Progenitor cell of endocrine pancreas (in vitro differentiated cells): ENCODE data around the gene SRGAP2B. TPM values are rescaled to one million over a fixed set of nuclear protein-coding genes. Genes with fewer than 3 reads are reported as not detected.
"Not testable (repeated sequence)": the region's sequence is repeated elsewhere in the genome, so short reads cannot be mapped to it uniquely, and the experiment has no call there.

Experiments
- DNase-seq: peaks from one replicate; pipeline ENCODE4 v3.0.0; 2021; ENCODE audit warnings: low spot score; ENCODE audit not compliant: unreplicated experiment
- H3K27ac Mint-ChIP-seq: 2 replicates; pipeline ENCODE4 v1.8.0; 2021; ENCODE audit warnings: mild to moderate bottlenecking, moderate library complexity, mixed read lengths
- H3K27me3 Mint-ChIP-seq: 2 replicates; pipeline ENCODE4 v1.8.0; 2021; ENCODE audit warnings: mixed read lengths
- H3K36me3 Mint-ChIP-seq: 2 replicates; pipeline ENCODE4 v1.8.0; 2022; ENCODE audit warnings: mixed read lengths; ENCODE audit not compliant: insufficient read depth
- H3K4me1 Mint-ChIP-seq: 2 replicates; pipeline ENCODE4 v1.8.0; 2021; ENCODE audit warnings: low read depth, mixed read lengths
- H3K4me3 Mint-ChIP-seq: 2 replicates; pipeline ENCODE4 v1.8.0; 2021; ENCODE audit warnings: low read depth, mild to moderate bottlenecking, moderate library complexity, mixed read lengths
- H3K9me3 Mint-ChIP-seq: 2 replicates; pipeline ENCODE4 v1.8.0; 2021; ENCODE audit warnings: low read depth, mixed read lengths
- total RNA-seq: library from RNA; stranded (reverse); gene quantifications from 2 replicates; pipeline ENCODE4 v1.2.1, GENCODE V29; 2021

Gene SRGAP2B
- total RNA-seq, 1 donor from 2014 or later = 16.2 TPM

DNA sequence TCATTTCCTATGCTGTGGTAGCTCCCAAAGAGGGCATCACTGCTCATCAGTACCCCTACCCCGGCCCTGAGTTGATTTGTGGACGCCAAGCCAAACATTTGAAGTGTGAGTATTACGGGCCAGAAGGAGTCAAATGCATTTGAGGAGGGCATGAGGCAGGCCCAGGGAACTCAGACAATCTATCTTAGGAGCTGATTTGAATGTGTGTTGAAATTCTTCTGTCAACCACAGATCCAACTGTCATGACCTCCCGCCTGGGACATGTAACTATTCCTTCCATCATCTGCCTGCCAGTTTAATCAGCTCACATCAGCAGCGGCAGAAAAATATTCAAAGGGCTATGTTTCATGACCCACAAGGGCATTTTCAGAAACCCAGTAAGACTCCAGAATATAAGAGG is 162.1 kb downstream of the SRGAP2B start:
- DNase-seq, H3K27me3 Mint-ChIP-seq, H3K27ac Mint-ChIP-seq, H3K4me1 Mint-ChIP-seq, H3K9me3 Mint-ChIP-seq, H3K36me3 Mint-ChIP-seq, H3K4me3 Mint-ChIP-seq: not testable (repeated sequence)

DNA sequence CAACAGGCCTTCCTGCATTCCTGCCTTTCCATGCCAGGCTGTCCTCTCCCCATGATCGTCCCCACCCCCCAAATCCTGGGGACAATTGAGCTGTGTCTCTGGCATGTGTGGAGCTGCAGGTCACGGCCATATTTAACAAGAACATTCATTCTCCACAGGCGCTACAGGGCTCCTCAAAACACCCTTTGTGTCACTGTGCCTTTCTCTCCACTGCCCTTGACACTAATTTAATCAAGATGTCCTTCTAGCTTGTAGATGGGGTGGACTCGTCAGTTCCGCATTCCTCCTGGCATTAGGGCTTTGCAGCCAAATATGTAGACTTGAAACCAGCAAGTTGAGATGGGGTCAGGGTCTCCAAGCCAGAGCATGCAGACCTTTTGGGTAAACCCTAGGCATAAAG is 163.0 kb downstream of the SRGAP2B start:
- not testable (repeated sequence) for H3K9me3 Mint-ChIP-seq, H3K4me3 Mint-ChIP-seq, H3K36me3 Mint-ChIP-seq, H3K27ac Mint-ChIP-seq, H3K4me1 Mint-ChIP-seq, H3K27me3 Mint-ChIP-seq, DNase-seq

DNA sequence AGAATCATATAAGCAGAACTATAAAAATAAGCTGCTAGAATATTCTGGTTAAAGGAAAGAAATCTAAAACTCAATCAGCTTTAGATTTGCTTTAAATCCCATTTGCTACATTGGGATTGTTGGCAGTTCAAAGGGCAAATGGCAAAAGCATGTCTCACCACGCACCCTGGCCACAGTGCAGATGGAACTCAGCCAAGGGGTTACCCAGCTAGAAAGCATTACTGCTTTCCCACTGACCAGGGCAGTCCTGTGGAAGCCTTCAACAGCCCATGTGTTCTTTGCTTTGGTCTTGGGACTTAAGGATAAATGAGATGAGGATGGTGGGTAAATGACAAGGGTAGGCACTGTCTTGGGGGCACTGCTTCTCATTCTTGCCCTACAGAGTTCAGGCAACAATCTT is 163.6 kb downstream of the SRGAP2B start:
- not testable (repeated sequence) for H3K4me3 Mint-ChIP-seq, H3K9me3 Mint-ChIP-seq, DNase-seq, H3K36me3 Mint-ChIP-seq, H3K27ac Mint-ChIP-seq, H3K4me1 Mint-ChIP-seq, H3K27me3 Mint-ChIP-seq

DNA sequence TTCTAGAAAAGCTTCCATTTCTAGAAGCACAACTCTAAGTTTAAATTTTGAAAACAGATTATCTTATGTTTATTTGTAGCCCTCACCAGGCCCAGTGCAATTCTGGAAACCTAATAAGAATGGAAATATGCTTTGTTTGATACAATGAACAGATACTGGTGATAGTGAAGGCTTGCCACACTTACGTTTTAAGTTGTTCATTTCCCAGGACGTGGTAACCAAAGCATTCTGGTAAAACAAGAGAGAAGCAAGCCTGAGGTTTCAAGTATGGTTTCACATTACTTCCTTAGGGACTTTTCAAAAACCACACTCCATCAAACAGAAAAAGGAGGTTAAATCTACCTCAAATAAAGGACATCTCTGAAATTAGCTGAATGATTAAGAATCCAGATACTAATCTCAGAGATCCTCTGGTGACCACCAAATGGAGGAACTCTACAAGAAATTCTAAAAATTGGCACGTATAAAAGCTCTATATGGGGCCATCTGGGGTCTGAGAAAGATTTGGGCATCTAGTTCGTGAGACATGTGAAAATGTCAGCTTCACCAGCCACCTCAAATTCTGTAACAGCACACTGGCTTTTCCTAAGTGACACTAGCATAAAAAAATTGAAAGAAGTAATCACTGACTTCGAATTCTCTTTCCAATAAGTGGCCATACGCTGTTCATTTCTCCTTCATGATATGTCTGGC is 164.9 kb downstream of the SRGAP2B start:
- not testable (repeated sequence) for DNase-seq, H3K4me1 Mint-ChIP-seq, H3K27me3 Mint-ChIP-seq, H3K9me3 Mint-ChIP-seq, H3K27ac Mint-ChIP-seq, H3K4me3 Mint-ChIP-seq, H3K36me3 Mint-ChIP-seq

GRCh38 chr1:144927292-144927691 is 167.8 kb downstream of the SRGAP2B start:
- not testable (repeated sequence) for DNase-seq, H3K4me3 Mint-ChIP-seq, H3K27me3 Mint-ChIP-seq, H3K4me1 Mint-ChIP-seq, H3K9me3 Mint-ChIP-seq, H3K27ac Mint-ChIP-seq, H3K36me3 Mint-ChIP-seq

DNA sequence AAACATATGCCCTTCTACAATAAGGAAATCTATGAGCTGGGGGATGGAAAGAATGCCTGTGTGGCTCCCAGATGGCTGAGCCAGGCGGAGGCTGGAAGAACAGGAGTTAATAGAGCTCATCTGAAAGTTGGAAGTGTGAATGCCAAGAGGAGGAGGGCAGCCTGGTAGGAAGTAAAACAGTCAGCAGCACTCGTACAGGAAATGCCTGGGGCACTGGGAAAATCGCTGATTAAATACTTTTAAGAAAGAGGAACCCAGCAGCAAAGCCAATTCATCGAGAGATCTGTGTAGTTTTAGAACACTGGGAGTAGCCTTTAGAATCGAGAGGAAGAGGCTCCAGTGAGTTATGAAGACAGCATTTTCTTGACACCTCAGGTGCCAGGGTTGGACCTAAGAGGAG is 171.5 kb downstream of the SRGAP2B start:
- not testable (repeated sequence) for H3K36me3 Mint-ChIP-seq, H3K4me1 Mint-ChIP-seq, DNase-seq, H3K27ac Mint-ChIP-seq, H3K9me3 Mint-ChIP-seq, H3K27me3 Mint-ChIP-seq, H3K4me3 Mint-ChIP-seq

GRCh38 chr1:144922785-144923184 is 172.3 kb downstream of the SRGAP2B start:
- not testable (repeated sequence) for H3K36me3 Mint-ChIP-seq, H3K27ac Mint-ChIP-seq, DNase-seq, H3K27me3 Mint-ChIP-seq, H3K4me3 Mint-ChIP-seq, H3K4me1 Mint-ChIP-seq, H3K9me3 Mint-ChIP-seq

- H3K9me3 Mint-ChIP-seq, H3K4me1 Mint-ChIP-seq, H3K4me3 Mint-ChIP-seq, DNase-seq, H3K27me3 Mint-ChIP-seq, H3K36me3 Mint-ChIP-seq, H3K27ac Mint-ChIP-seq: not testable (repeated sequence)
These were observed 176.0 kb downstream of the SRGAP2B start for GRCh38 chr1:144919106-144919505.

DNA sequence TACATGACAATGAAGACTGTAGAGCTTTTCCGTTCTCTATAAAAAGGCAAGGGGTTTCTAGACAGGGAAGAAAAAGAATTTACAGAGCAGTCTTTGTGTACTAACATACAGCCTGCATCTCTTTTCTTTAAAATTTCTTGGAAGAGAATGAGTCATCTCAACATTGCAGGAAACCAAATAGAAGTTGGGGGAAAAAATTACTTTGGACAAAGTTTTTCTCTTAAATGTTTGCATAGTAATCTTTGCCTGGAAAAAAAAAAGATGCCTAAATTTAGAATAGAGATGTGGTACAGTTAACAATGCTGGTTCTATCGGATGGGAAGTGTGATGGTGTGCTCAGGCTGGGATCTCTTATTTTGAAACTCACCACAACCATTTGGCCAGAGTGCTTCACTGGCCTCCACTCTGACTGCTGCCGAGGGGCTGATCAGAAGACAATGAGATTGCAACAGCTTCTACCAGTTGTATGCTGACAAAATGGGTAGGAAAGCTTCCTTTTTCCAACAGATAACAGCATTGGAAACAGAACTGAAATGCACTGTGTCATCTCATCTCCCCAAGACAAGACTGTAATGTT is 177.0 kb downstream of the SRGAP2B start:
- not testable (repeated sequence) for H3K27ac Mint-ChIP-seq, H3K36me3 Mint-ChIP-seq, H3K9me3 Mint-ChIP-seq, H3K4me3 Mint-ChIP-seq, DNase-seq, H3K4me1 Mint-ChIP-seq, H3K27me3 Mint-ChIP-seq

DNA sequence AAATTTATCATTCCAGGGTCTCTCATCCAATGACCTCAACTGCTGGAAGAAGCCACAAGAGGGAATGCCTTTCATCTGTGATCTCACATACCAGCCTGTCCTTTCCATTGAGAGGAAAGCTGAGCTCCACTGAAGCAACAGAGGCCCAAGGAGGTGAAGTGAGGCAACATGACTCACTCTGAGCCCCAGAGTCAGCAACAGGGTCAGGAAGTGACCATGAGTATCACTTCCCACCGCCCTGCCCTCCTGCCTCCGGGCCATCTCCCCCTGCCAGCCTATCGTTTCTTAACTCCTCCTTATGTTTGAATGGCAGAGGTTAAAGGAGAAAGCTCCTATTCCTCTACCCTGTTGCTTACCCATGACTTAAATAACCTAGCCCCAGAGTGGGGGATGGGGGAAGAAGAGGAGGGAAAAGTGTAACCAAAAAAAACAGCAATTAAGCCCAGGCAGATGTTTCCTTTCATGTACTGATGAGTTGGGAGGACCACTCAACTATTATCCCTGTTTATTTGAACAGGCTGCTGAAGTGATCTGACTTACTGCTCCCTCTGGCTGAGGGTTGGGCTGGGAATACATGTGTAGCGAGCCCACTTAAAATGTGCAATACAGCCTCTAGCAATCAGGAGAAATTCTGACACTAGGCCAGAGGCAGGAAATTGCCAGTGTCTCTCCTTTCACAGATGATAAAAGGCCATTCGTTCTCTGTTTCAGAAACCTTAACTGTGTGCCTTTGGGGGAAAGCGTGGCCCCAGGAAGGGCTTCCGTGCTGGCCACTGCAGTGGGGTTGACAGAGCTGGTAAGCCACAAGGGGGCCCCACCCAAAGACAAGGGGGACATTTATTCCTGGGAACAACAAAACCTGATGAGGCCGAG is 177.7 kb downstream of the SRGAP2B start:
- H3K4me1 Mint-ChIP-seq, H3K36me3 Mint-ChIP-seq, DNase-seq, H3K4me3 Mint-ChIP-seq, H3K27me3 Mint-ChIP-seq, H3K9me3 Mint-ChIP-seq, H3K27ac Mint-ChIP-seq: not testable (repeated sequence)

GRCh38 chr1:144913977-144914734 is 181.0 kb downstream of the SRGAP2B start:
- H3K36me3 Mint-ChIP-seq, H3K27me3 Mint-ChIP-seq, H3K4me1 Mint-ChIP-seq, H3K9me3 Mint-ChIP-seq, H3K4me3 Mint-ChIP-seq, DNase-seq, H3K27ac Mint-ChIP-seq: not testable (repeated sequence)

GRCh38 chr1:144913458-144913857 is 181.7 kb downstream of the SRGAP2B start:
- not testable (repeated sequence) for DNase-seq, H3K4me3 Mint-ChIP-seq, H3K27ac Mint-ChIP-seq, H3K9me3 Mint-ChIP-seq, H3K27me3 Mint-ChIP-seq, H3K4me1 Mint-ChIP-seq, H3K36me3 Mint-ChIP-seq

- not testable (repeated sequence) for H3K27ac Mint-ChIP-seq, H3K4me1 Mint-ChIP-seq, H3K4me3 Mint-ChIP-seq, H3K36me3 Mint-ChIP-seq, H3K9me3 Mint-ChIP-seq, DNase-seq, H3K27me3 Mint-ChIP-seq
These were observed 184.4 kb downstream of the SRGAP2B start for GRCh38 chr1:144910729-144911128.
